Stimulated activated CD8-positive, alpha-beta memory T cell treated with anti-CD3 and anti-CD28 coated beads, Interleukin-12 subunit alpha, Interleukin-12 subunit beta, amount 100 ng/mL, for 24 hours (primary cell): ENCODE data around the gene CACTIN.
"Not testable (repeated sequence)": the region's sequence is repeated elsewhere in the genome, so short reads cannot be mapped to it uniquely, and the experiment has no call there.

Source experiments
- DNase-seq: peaks from one replicate; pipeline ENCODE4 v3.0.0-alpha.2; 2020; ENCODE audit errors: extremely low read depth

CACTIN gene

GRCh38 chr19:3626473-3627350, at the start of gene CACTIN:
Gene CACTIN, minus strand, starts transcription at chr19:3626790. Its CDS starts 28 bp downstream, at chr19:3626762.
- peak; percentile 97 for DNase-seq

GRCh38 chr19:3674784-3675543, 48.4 kb upstream of the CACTIN start:
- no peak for DNase-seq

GRCh38 chr19:3673506-3674439, 47.2 kb upstream of the CACTIN start:
- DNase-seq: no peak

- no peak for DNase-seq
These were observed 46.4 kb upstream of the CACTIN start for GRCh38 chr19:3672993-3673392.

- no peak for DNase-seq
These were observed 46.0 kb upstream of the CACTIN start for GRCh38 chr19:3672575-3672948.

GRCh38 chr19:3671680-3672574, 45.3 kb upstream of the CACTIN start:
- DNase-seq: no peak

- no peak for DNase-seq
These were observed 44.4 kb upstream of the CACTIN start for GRCh38 chr19:3670796-3671679.

GRCh38 chr19:3669947-3670795, 43.6 kb upstream of the CACTIN start:
- DNase-seq: no peak

GRCh38 chr19:3669082-3669946, 42.7 kb upstream of the CACTIN start:
- no peak for DNase-seq

GRCh38 chr19:3668331-3669081, 41.9 kb upstream of the CACTIN start:
- DNase-seq: no peak

- DNase-seq: no peak
These were observed 41.2 kb upstream of the CACTIN start for GRCh38 chr19:3667766-3668165.

GRCh38 chr19:3667037-3667638, 40.5 kb upstream of the CACTIN start:
- no peak for DNase-seq

- not testable (repeated sequence) for DNase-seq
These were observed 39.9 kb upstream of the CACTIN start for GRCh38 chr19:3666545-3666856.

GRCh38 chr19:3665681-3666544, 39.3 kb upstream of the CACTIN start:
- peak; percentile 34 for DNase-seq

GRCh38 chr19:3664879-3665642, 38.5 kb upstream of the CACTIN start:
- DNase-seq: no peak
